Activated B cell treated with CpG ODN at 0.5 μM for 24 hours (primary cell): ENCODE data around the gene CCR3. TPM values are rescaled to one million over a fixed set of nuclear protein-coding genes. Genes with fewer than 3 reads are reported as not detected.

Experiments
- ATAC-seq: fragments of 200-7000 bp; cut with Tn5 transposase; one replicate; pipeline ENCODE4 v1.10.0; 2021; ENCODE audit warnings: low read depth, mild to moderate bottlenecking, moderate library complexity
- CTCF ChIA-PET: fragments of 350-600 bp; sonication (Branson Sonifier 250); formaldehyde crosslinking; loops from one replicate; lab custom pipeline; 2021; ENCODE audit warnings: antibody characterized with exemption; lab: Charles Lee
- POLR2A ChIA-PET: fragments of 350-600 bp; sonication (Branson Sonifier 250); formaldehyde crosslinking; loops from one replicate; lab custom pipeline; 2021; ENCODE audit warnings: antibody characterized with exemption; lab: Charles Lee
- DNase-seq: peaks from one replicate; pipeline ENCODE4 v3.0.0; 2022
- H3K27ac Mint-ChIP-seq: one replicate; pipeline ENCODE4 v1.8.0; 2020; ENCODE audit warnings: mixed read lengths
- H3K27me3 Mint-ChIP-seq: one replicate; pipeline ENCODE4 v1.8.0; 2021; ENCODE audit warnings: mixed read lengths
- H3K36me3 Mint-ChIP-seq: one replicate; pipeline ENCODE4 v1.8.0; 2021; ENCODE audit warnings: low read depth, mixed read lengths
- H3K4me1 Mint-ChIP-seq: one replicate; pipeline ENCODE4 v1.8.0; 2021; ENCODE audit warnings: mixed read lengths
- H3K4me3 Mint-ChIP-seq: one replicate; pipeline ENCODE4 v1.8.0; 2020; ENCODE audit warnings: mild to moderate bottlenecking, mixed read lengths
- H3K9me3 Mint-ChIP-seq: one replicate; pipeline ENCODE4 v1.8.0; 2020; ENCODE audit warnings: mixed read lengths
- CTCF ChIP-seq: fragments of 200-600 bp; IDR thresholded peaks from one replicate; pipeline ENCODE4 v1.8.0; 2022; ENCODE audit warnings: antibody characterized with exemption, mild to moderate bottlenecking
- intact Hi-C: fragments of 100-400 bp; cut with micrococcal nuclease; formaldehyde crosslinking; loops from one replicate; pipeline ENCODE4 v1.15.1; 2024
- total RNA-seq: library from RNA; stranded (reverse); gene quantifications from 2 replicates; pipeline ENCODE4 v1.2.3, GENCODE V29; 2022

CCR3 gene
- total RNA-seq, 1 donor from 2014 or later, result not detected

GRCh38 chr3:46258525-46258924 is 16.3 kb downstream of the CCR3 start:
- Mint-ChIP-seq H3K36me3 (peaks cover 2% of the 10 kb centered on the region), H3K27ac (no peak overlapping the region), H3K9me3 (peaks cover 10% of the 10 kb centered on the region), H3K4me3 (no peak overlapping the region), H3K27me3 (peaks cover 3% of the 10 kb centered on the region), H3K4me1 (no peaks in the 10 kb centered on the region)
- POLR2A ChIA-PET, result no interaction called here
- no peak for ATAC-seq
- CTCF ChIA-PET, result no interaction called here
- no peak for DNase-seq
- intact Hi-C loops, result no loop called here
- TF ChIP-seq CTCF, result no peak

GRCh38 chr3:46261926-46262594 is 19.8 kb downstream of the CCR3 start:
- H3K4me1 Mint-ChIP-seq, result no peaks in the 10 kb centered on the region
- ChIA-PET POLR2A (no interaction called here), CTCF (interaction anchor here (0.8 kb wide), 1 partner anchor 115 kb away, joined by 3 read pairs; no protein-coding TSS in a partner anchor)
- TF ChIP-seq CTCF, result no peak
- peaks cover 10% of the 10 kb centered on the region for H3K9me3 Mint-ChIP-seq
- DNase-seq, result no peak
- intact Hi-C loops, result no loop called here
- H3K4me3 Mint-ChIP-seq, result no peak overlapping the region
- ATAC-seq, result no peak
- H3K27me3 Mint-ChIP-seq, result no peaks in the 10 kb centered on the region
- no peak overlapping the region for H3K27ac Mint-ChIP-seq
- H3K36me3 Mint-ChIP-seq, result peaks cover 2% of the 10 kb centered on the region

- Mint-ChIP-seq H3K4me3 (no peak overlapping the region), H3K36me3 (peaks cover 2% of the 10 kb centered on the region), H3K27me3 (peaks cover 2% of the 10 kb centered on the region), H3K4me1 (no peaks in the 10 kb centered on the region), H3K27ac (no peak overlapping the region), H3K9me3 (peaks cover 10% of the 10 kb centered on the region)
- no peak for DNase-seq
- TF ChIP-seq CTCF, result no peak
- no peak for ATAC-seq
- POLR2A ChIA-PET, result no interaction called here
- intact Hi-C loops, result no loop called here
- CTCF ChIA-PET, result no interaction called here
These were observed 21.7 kb downstream of the CCR3 start for GRCh38 chr3:46264002-46264401.

GRCh38 chr3:46266598-46266997 is 24.3 kb downstream of the CCR3 start:
- DNase-seq (no peak), ATAC-seq (no peak)
- POLR2A ChIA-PET, result no interaction called here
- no peak overlapping the region for H3K27ac Mint-ChIP-seq
- intact Hi-C loops, result no loop called here
- H3K9me3 Mint-ChIP-seq, result no peaks in the 10 kb centered on the region
- no peaks in the 10 kb centered on the region for H3K36me3 Mint-ChIP-seq
- no peaks in the 10 kb centered on the region for H3K4me1 Mint-ChIP-seq
- no peak overlapping the region for H3K4me3 Mint-ChIP-seq
- H3K27me3 Mint-ChIP-seq, result peaks cover 2% of the 10 kb centered on the region
- CTCF ChIA-PET, result interaction anchor here (0.7 to 1.4 kb wide), 2 partner anchors 8 to 102 kb away, joined by 3 read pairs; no protein-coding TSS in a partner anchor
- no peak for TF ChIP-seq CTCF

- DNase-seq, result no peak
These were observed 27.3 kb downstream of the CCR3 start for GRCh38 chr3:46269556-46269955.

More at GRCh38 chr3:46269556-46269955, 27.3 kb downstream of the CCR3 start:
- Mint-ChIP-seq H3K36me3 (no peaks in the 10 kb centered on the region), H3K4me1 (no peaks in the 10 kb centered on the region), H3K27me3 (peaks cover 2% of the 10 kb centered on the region), H3K27ac (no peak overlapping the region), H3K4me3 (no peak overlapping the region), H3K9me3 (no peaks in the 10 kb centered on the region)
- intact Hi-C loops, result no loop called here
- no peak for TF ChIP-seq CTCF
- no peak for ATAC-seq
- ChIA-PET CTCF (interaction anchor here (1.3 kb wide), 1 partner anchor 99 kb away, joined by 5 read pairs; no protein-coding TSS in a partner anchor), POLR2A (no interaction called here)
